A549 (cell line): ENCODE results near the gene LHX5. TPM values are rescaled to one million over a fixed set of nuclear protein-coding genes. Genes with fewer than 3 reads are reported as not detected.

ENCODE experiments used
- ATAC-seq, 2 experiments: fragments of 200-7000 bp in 1 of 2; fragments of >200 bp in 1 of 2; cut with Nextera tagmentation in 1 of 2; cut with Tn5 transposase in 1 of 2; 3 replicates each; pipeline versions ENCODE4 v1.8.0 to v1.9.1; 2018 to 2020; ENCODE audit warnings: mild to moderate bottlenecking in 1 of 2, moderate library complexity in 1 of 2
- CTCF ChIA-PET: fragments of 300-600 bp; sonication (Branson Sonifier 250); formaldehyde crosslinking; extraction: SDS; loops from one replicate; lab custom pipeline; 2021; ENCODE audit warnings: antibody characterized with exemption, inconsistent platforms; lab: Yijun Ruan, JAX
- POLR2A ChIA-PET: fragments of 350-600 bp; formaldehyde crosslinking; extraction: SDS; loops from one replicate; lab custom pipeline; 2021; ENCODE audit warnings: antibody characterized with exemption, inconsistent platforms; lab: Yijun Ruan, JAX
- DNase-seq, 2 experiments: peaks; one replicate each; pipeline versions ENCODE4 v3.0.0 to v3.0.0-alpha.2; 2011 to 2016; ENCODE audit warnings: low read depth in 1 of 2, low spot score in 1 of 2
- FAIRE-seq: peaks from 2 replicates; lab custom pipeline; 2011; peaks lifted over from hg19 to GRCh38; lab: Jason Lieb, UNC
- H3K27ac ChIP-seq, 2 experiments: fragments of >200 bp; sonication (Bioruptor Twin); formaldehyde crosslinking; 3 replicates each; pipeline ENCODE4 v1.5.1; 2016 to 2017
- H3K4me1 ChIP-seq: fragments of >200 bp; sonication (Bioruptor Twin); formaldehyde crosslinking; 3 replicates; pipeline ENCODE4 v1.6.1; 2016
- H3K4me2 ChIP-seq: fragments of >200 bp; sonication (Bioruptor Twin); formaldehyde crosslinking; 3 replicates; pipeline ENCODE4 v1.6.1; 2016
- H3K4me3 ChIP-seq: fragments of >200 bp; sonication (Bioruptor Twin); formaldehyde crosslinking; 3 replicates; pipeline ENCODE4 v1.5.1; 2016
- H3K9me3 ChIP-seq: fragments of >200 bp; sonication (Bioruptor Twin); formaldehyde crosslinking; 3 replicates; pipeline ENCODE4 v1.6.1; 2016
- ATOH8 ChIP-seq: fragments of 250-450 bp; sonication (Bioruptor Pico); IDR thresholded peaks from 2 replicates; pipeline ENCODE4 v1.5.0; 2020; ENCODE audit warnings: low read depth, mild to moderate bottlenecking, moderate library complexity
- BHLHE40 ChIP-seq: IDR thresholded peaks from 2 replicates; pipeline ENCODE4 v1.6.1; 2012; ENCODE audit warnings: low read depth, low read length, inconsistent platforms
- CBX8 ChIP-seq: fragments of 200-600 bp; sonication (generic); IDR thresholded peaks from 2 replicates; pipeline ENCODE4 v1.6.1; 2016
- CHD2 ChIP-seq: fragments of 150-350 bp; IDR thresholded peaks from 2 replicates; pipeline ENCODE4 v1.6.1; 2014; ENCODE audit warnings: low read length; ENCODE audit not compliant: partially characterized antibody
- EHF ChIP-seq: fragments of 250-450 bp; sonication (Bioruptor Pico); IDR thresholded peaks from 2 replicates; pipeline ENCODE4 v1.5.0; 2020; ENCODE audit warnings: mild to moderate bottlenecking
- EP300 ChIP-seq, 2 experiments: fragments of >200 bp; sonication (Bioruptor Twin); formaldehyde crosslinking; IDR thresholded peaks; 2 replicates in 1 of 2; 3 replicates in 1 of 2; pipeline ENCODE4 v1.6.1; 2016 to 2017
- GATA3 ChIP-seq: IDR thresholded peaks from 2 replicates; pipeline ENCODE4 v1.6.1; 2012; ENCODE audit warnings: borderline replicate concordance
- HES2 ChIP-seq: fragments of >200 bp; sonication (Bioruptor Twin); formaldehyde crosslinking; IDR thresholded peaks from 2 replicates; pipeline ENCODE4 v1.6.1; 2016
- JUN ChIP-seq, 2 experiments: fragments of >200 bp; sonication (Bioruptor Twin); formaldehyde crosslinking; IDR thresholded peaks; 2 replicates in 1 of 2; 3 replicates in 1 of 2; pipeline ENCODE4 v1.6.1; 2016 to 2017
- MAFK ChIP-seq: fragments of 450-650 bp; IDR thresholded peaks from 2 replicates; pipeline ENCODE4 v1.6.1; 2014; ENCODE audit not compliant: partially characterized antibody
- NFE2L2 ChIP-seq: fragments of 150-350 bp; conservative IDR thresholded peaks from 2 replicates; pipeline ENCODE4 v1.6.1; 2014; ENCODE audit warnings: low read length
- PHF8 ChIP-seq: fragments of 200-600 bp; sonication (generic); IDR thresholded peaks from 2 replicates; pipeline ENCODE4 v1.6.1; 2016; ENCODE audit warnings: low read depth, mild to moderate bottlenecking, antibody characterized with exemption, moderate library complexity, borderline replicate concordance
- RNF2 ChIP-seq: fragments of 200-600 bp; sonication (generic); IDR thresholded peaks from 2 replicates; pipeline ENCODE4 v1.6.1; 2016; ENCODE audit warnings: low read depth, mild to moderate bottlenecking, antibody characterized with exemption, moderate library complexity, borderline replicate concordance
- ZC3H11A ChIP-seq: fragments of 450-650 bp; IDR thresholded peaks from 2 replicates; pipeline ENCODE4 v1.6.1; 2014; ENCODE audit warnings: antibody characterized with exemption, mild to moderate bottlenecking
- ZFP36 ChIP-seq: fragments of 450-650 bp; IDR thresholded peaks from 2 replicates; pipeline ENCODE4 v1.6.1; 2014; ENCODE audit warnings: borderline replicate concordance; ENCODE audit not compliant: partially characterized antibody
- ZNF302 ChIP-seq: fragments of 250-450 bp; sonication (Bioruptor Pico); IDR thresholded peaks from 2 replicates; pipeline ENCODE4 v1.9.0; 2021; ENCODE audit warnings: inconsistent platforms, mild to moderate bottlenecking, moderate library complexity
- WGBS: methylation state at CpG from one replicate; pipeline ENCODE4 v1.1.6; 2017; ENCODE audit errors: missing lambda C conversion rate; 5-methylcytosine and 5-hydroxymethylcytosine counted together
- polyA plus RNA-seq, 4 experiments: library from polyadenylated mRNA; depleted of rRNA in 3 of 4; stranded (reverse); fragments of >200 nt; fragmentation: RNase III in 1 of 4; extraction: RNeasy Plus Mini Kit Qiagen cat#74134 plus additional on column Dnase treatment in 1 of 4; gene quantifications; 2 replicates in 3 of 4; 3 replicates in 1 of 4; pipeline ENCODE4 v1.2.3, GENCODE V29; 2011 to 2017
- TF ChIP-seq, protein P1 (sequence below): fragments of 450-650 bp; IDR thresholded peaks from 2 replicates; pipeline ENCODE4 v1.6.1; 2014; ENCODE audit warnings: antibody characterized with exemption
- TF ChIP-seq, protein P2 (sequence below): fragments of 250-450 bp; sonication (Bioruptor Pico); IDR thresholded peaks from 2 replicates; pipeline ENCODE4 v1.5.0; 2021; ENCODE audit warnings: mild to moderate bottlenecking, moderate library complexity, borderline replicate concordance
- TF ChIP-seq, protein P3 (sequence below): fragments of >200 bp; sonication (Bioruptor Twin); formaldehyde crosslinking; IDR thresholded peaks from 3 replicates; pipeline ENCODE4 v1.5.1; 2016

Gene LHX5
- polyA plus RNA-seq, 2 of the 4 experiments (the other 2 are of a cell fraction) = not detected

GRCh38 chr12:113474635-113475436 lies 3.2 kb upstream of the LHX5 start:
- Histone ChIP-seq H3K4me2 (no peak overlapping the region), H3K4me3 (no peak overlapping the region), H3K9me3 (no peaks in the 10 kb centered on the region), H3K4me1 (no peaks in the 10 kb centered on the region), H3K27ac (no peak overlapping the region)
- DNase-seq = no peak
- ATAC-seq = peak in 1 of 2 experiments; percentile 2; a peak in 1 of 6 replicates
- POLR2A ChIA-PET = interaction anchor here (0.5 kb wide), 1 partner anchor 13 kb away, joined by 3 read pairs; no protein-coding TSS in a partner anchor
- WGBS = 11% methylated on average over 19 of the region's 19 CpGs
- TF ChIP-seq, protein P1, sequence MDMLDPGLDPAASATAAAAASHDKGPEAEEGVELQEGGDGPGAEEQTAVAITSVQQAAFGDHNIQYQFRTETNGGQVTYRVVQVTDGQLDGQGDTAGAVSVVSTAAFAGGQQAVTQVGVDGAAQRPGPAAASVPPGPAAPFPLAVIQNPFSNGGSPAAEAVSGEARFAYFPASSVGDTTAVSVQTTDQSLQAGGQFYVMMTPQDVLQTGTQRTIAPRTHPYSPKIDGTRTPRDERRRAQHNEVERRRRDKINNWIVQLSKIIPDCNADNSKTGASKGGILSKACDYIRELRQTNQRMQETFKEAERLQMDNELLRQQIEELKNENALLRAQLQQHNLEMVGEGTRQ = no peak
- TF ChIP-seq ZFP36 (no peak), PHF8 (no peak), GATA3 (no peak), EP300 (IDR thresholded peaks at IDR 0.05) (no peak), NFE2L2 (no peak), MAFK (no peak), CHD2 (no peak), ZNF302 (no peak), JUN (IDR thresholded peaks at IDR 0.05) (no peak), HES2 (no peak), CBX8 (no peak)
- TF ChIP-seq, protein P2, sequence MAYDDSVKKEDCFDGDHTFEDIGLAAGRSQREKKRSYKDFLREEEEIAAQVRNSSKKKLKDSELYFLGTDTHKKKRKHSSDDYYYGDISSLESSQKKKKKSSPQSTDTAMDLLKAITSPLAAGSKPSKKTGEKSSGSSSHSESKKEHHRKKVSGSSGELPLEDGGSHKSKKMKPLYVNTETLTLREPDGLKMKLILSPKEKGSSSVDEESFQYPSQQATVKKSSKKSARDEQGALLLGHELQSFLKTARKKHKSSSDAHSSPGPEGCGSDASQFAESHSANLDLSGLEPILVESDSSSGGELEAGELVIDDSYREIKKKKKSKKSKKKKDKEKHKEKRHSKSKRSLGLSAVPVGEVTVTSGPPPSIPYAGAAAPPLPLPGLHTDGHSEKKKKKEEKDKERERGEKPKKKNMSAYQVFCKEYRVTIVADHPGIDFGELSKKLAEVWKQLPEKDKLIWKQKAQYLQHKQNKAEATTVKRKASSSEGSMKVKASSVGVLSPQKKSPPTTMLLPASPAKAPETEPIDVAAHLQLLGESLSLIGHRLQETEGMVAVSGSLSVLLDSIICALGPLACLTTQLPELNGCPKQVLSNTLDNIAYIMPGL = no peak
- TF ChIP-seq, protein P3, sequence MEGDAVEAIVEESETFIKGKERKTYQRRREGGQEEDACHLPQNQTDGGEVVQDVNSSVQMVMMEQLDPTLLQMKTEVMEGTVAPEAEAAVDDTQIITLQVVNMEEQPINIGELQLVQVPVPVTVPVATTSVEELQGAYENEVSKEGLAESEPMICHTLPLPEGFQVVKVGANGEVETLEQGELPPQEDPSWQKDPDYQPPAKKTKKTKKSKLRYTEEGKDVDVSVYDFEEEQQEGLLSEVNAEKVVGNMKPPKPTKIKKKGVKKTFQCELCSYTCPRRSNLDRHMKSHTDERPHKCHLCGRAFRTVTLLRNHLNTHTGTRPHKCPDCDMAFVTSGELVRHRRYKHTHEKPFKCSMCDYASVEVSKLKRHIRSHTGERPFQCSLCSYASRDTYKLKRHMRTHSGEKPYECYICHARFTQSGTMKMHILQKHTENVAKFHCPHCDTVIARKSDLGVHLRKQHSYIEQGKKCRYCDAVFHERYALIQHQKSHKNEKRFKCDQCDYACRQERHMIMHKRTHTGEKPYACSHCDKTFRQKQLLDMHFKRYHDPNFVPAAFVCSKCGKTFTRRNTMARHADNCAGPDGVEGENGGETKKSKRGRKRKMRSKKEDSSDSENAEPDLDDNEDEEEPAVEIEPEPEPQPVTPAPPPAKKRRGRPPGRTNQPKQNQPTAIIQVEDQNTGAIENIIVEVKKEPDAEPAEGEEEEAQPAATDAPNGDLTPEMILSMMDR = no peak
- CTCF ChIA-PET = interaction anchor here (0.8 to 3.7 kb wide), 3 partner anchors 10 to 40 kb away, joined by 3 to 16 read pairs (median 4); no protein-coding TSS in a partner anchor
- FAIRE-seq = no peak

- ATAC-seq (peak; percentile 15 to 37; a peak in 4 of 6 replicates), FAIRE-seq (no peak), DNase-seq (no peak)
- no peak for TF ChIP-seq EHF (CRISPR knock-in tag)
- no peak for TF ChIP-seq ATOH8 (CRISPR knock-in tag)
- TF ChIP-seq RNF2 = no peak
- TF ChIP-seq BHLHE40 = no peak
- no peak for TF ChIP-seq ZC3H11A
- no peak for TF ChIP-seq ZNF302
- TF ChIP-seq ZFP36 = no peak
- 7% methylated on average over 8 of the region's 9 CpGs for WGBS
- Histone ChIP-seq H3K27ac (no peak overlapping the region), H3K4me1 (no peaks in the 10 kb centered on the region), H3K9me3 (no peaks in the 10 kb centered on the region), H3K4me3 (no peak overlapping the region), H3K4me2 (no peak overlapping the region)
- CTCF ChIA-PET = interaction anchor here (0.8 to 3.7 kb wide), 3 partner anchors 11 to 39 kb away, joined by 3 to 16 read pairs (median 4); no protein-coding TSS in a partner anchor
- POLR2A ChIA-PET = no interaction called here
Observed at GRCh38 chr12:113473942-113474341, 2.3 kb upstream of the LHX5 start.
